Activated T-cell treated with anti-CD3 and anti-CD28 coated beads, Interleukin-2, amount 50 U/mL, for 24 hours (primary cell): ENCODE measurements around the gene ANO2.

Source experiments
- DNase-seq: peaks from one replicate; pipeline ENCODE4 v3.0.0-alpha.2; 2020
- H3K27ac Mint-ChIP-seq: 2 replicates; pipeline ENCODE4 v1.8.0; 2020; ENCODE audit warnings: mild to moderate bottlenecking, mixed read lengths
- H3K27me3 Mint-ChIP-seq: 2 replicates; pipeline ENCODE4 v1.8.0; 2020; ENCODE audit warnings: mixed read lengths
- H3K36me3 Mint-ChIP-seq: 2 replicates; pipeline ENCODE4 v1.8.0; 2020; ENCODE audit warnings: low read depth, mixed read lengths
- H3K4me1 Mint-ChIP-seq: 2 replicates; pipeline ENCODE4 v1.8.0; 2020; ENCODE audit warnings: low read depth, mixed read lengths
- H3K4me3 Mint-ChIP-seq: 2 replicates; pipeline ENCODE4 v1.8.0; 2020; ENCODE audit warnings: mild to moderate bottlenecking, moderate library complexity, mixed read lengths
- H3K9me3 Mint-ChIP-seq: 2 replicates; pipeline ENCODE4 v1.8.0; 2020; ENCODE audit warnings: mixed read lengths

ANO2 gene

DNA sequence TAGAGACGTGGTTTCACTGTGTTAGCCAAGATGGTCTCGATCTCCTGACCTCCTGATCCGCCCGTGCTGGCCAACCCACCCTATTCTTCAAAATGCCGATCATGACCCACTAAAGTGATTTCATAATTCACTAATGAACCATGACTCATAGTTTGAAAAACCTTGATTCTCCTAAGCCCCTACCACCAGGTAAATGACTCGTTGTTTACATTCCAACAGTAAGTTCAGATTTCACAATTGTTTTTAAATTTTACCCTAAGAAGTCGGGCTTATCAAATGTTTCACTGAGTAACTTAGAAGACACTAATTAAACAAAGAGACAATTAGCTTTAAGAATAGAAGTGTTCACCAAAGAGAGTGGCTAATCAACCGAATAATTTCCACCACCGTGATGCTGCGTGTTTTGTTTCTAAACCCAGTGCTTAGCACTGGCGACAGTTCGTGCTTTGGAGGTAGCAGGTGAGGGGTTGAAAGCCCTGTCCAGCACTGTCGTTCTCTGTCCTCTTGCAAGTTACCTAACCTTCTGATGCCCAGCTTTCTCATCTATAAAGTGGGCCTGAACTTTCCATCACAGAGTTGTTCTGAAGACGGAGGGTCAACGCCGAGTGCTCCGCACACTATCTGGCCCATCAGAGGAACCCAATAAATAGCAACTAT is 376.6 kb downstream of the ANO2 start:
- H3K9me3 Mint-ChIP-seq, result no peaks in the 10 kb centered on the region
- no peaks in the 10 kb centered on the region for H3K36me3 Mint-ChIP-seq
- H3K27ac Mint-ChIP-seq, result no peak overlapping the region

GRCh38 chr12:5567016-5567725 is 377.9 kb downstream of the ANO2 start:
- Mint-ChIP-seq H3K4me3 (no peak overlapping the region), H3K36me3 (no peaks in the 10 kb centered on the region), H3K27me3 (peaks cover 17% of the 10 kb centered on the region), H3K4me1 (no peaks in the 10 kb centered on the region), H3K27ac (no peak overlapping the region), H3K9me3 (no peaks in the 10 kb centered on the region)
- no peak for DNase-seq

More for the DNA sequence above, 376.6 kb downstream of the ANO2 start:
- Mint-ChIP-seq H3K4me1 (no peaks in the 10 kb centered on the region), H3K27me3 (peaks cover 18% of the 10 kb centered on the region), H3K4me3 (no peak overlapping the region)
- DNase-seq, result no peak

- H3K4me3 Mint-ChIP-seq, result no peak overlapping the region
- DNase-seq, result no peak
- H3K4me1 Mint-ChIP-seq, result no peaks in the 10 kb centered on the region
These were observed 379.0 kb downstream of the ANO2 start for GRCh38 chr12:5565933-5566599.

DNA sequence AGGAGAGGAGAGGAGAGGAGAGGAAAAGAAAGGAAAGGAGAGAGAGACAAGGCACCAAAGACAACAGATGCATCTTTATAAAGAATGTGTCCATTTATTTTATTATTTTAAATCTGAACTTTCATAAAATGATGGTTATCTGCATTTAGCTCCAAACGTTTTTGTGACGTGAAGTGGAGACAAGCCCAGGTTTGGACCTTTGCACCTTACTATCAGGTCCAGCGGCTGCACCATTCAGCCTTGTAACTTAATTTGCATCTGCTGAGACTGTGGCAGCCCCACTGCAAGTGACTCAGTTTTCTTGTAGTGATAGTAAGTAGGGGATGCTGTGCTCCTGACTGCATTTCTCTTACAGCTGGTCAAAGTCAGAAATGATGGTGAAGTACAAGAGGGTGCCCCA is 382.5 kb downstream of the ANO2 start:
- Mint-ChIP-seq H3K4me1 (no peaks in the 10 kb centered on the region), H3K27ac (no peak overlapping the region), H3K9me3 (no peaks in the 10 kb centered on the region), H3K27me3 (peaks cover 4% of the 10 kb centered on the region), H3K4me3 (no peak overlapping the region), H3K36me3 (no peaks in the 10 kb centered on the region)
- no peak for DNase-seq

More at GRCh38 chr12:5565933-5566599, 379.0 kb downstream of the ANO2 start:
- Mint-ChIP-seq H3K36me3 (no peaks in the 10 kb centered on the region), H3K27me3 (peaks cover 15% of the 10 kb centered on the region), H3K27ac (no peak overlapping the region), H3K9me3 (no peaks in the 10 kb centered on the region)

- no peaks in the 10 kb centered on the region for H3K36me3 Mint-ChIP-seq
- H3K27ac Mint-ChIP-seq, result no peak overlapping the region
- no peaks in the 10 kb centered on the region for H3K9me3 Mint-ChIP-seq
- DNase-seq, result no peak
- H3K4me3 Mint-ChIP-seq, result no peak overlapping the region
- peaks cover 2% of the 10 kb centered on the region for H3K27me3 Mint-ChIP-seq
- no peaks in the 10 kb centered on the region for H3K4me1 Mint-ChIP-seq
These were observed 383.2 kb downstream of the ANO2 start for GRCh38 chr12:5561846-5562245.

DNA sequence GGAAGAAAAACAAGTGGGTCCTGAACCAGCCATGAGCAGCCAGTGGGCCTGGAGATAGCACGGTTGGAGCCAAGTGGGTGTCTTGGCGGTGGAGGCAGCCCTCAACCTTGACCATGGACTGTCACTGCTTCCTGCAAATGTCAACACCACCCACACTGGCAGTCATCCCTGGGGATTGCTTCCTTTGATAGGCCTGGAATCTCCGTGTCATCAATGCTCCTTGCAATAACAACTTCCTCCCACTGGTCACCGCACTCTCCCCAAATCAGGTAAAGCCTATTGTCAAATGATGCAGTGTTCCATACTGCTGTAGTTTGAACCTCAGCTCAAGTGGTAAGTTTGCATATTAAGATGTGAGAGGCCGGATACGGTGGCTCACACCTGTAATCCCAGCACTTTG is 384.0 kb downstream of the ANO2 start:
- no peak overlapping the region for H3K27ac Mint-ChIP-seq
- no peak overlapping the region for H3K4me3 Mint-ChIP-seq
- peaks cover 8% of the 10 kb centered on the region for H3K27me3 Mint-ChIP-seq
- no peaks in the 10 kb centered on the region for H3K36me3 Mint-ChIP-seq
- DNase-seq, result no peak
- no peaks in the 10 kb centered on the region for H3K4me1 Mint-ChIP-seq
- H3K9me3 Mint-ChIP-seq, result no peaks in the 10 kb centered on the region

DNA sequence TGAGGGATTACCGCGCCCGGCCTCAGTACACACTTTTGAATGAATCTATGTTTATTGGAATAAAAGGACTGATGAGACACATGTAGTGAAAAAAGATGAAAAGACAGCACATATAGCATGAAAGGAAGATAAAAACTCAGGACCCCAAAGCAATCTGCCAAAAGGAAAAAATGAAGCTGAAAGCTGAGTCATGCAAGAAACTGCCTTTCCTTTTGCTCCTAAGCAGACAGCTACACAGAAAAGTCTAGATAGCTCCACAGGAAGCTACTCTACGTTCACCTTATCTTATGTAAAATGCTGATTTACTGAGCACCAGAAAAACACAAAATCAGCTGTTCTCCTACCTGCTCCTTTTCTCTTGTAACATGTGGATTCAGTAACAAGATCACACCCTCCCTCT is 384.8 kb downstream of the ANO2 start:
- no peak overlapping the region for H3K4me3 Mint-ChIP-seq
- no peaks in the 10 kb centered on the region for H3K36me3 Mint-ChIP-seq
- DNase-seq, result no peak
- no peak overlapping the region for H3K27ac Mint-ChIP-seq
- no peaks in the 10 kb centered on the region for H3K9me3 Mint-ChIP-seq
- H3K27me3 Mint-ChIP-seq, result peaks cover 9% of the 10 kb centered on the region
- H3K4me1 Mint-ChIP-seq, result no peaks in the 10 kb centered on the region

- Mint-ChIP-seq H3K27me3 (peaks cover 9% of the 10 kb centered on the region), H3K36me3 (no peaks in the 10 kb centered on the region), H3K4me3 (no peak overlapping the region), H3K4me1 (no peaks in the 10 kb centered on the region), H3K27ac (no peak overlapping the region), H3K9me3 (no peaks in the 10 kb centered on the region)
- no peak for DNase-seq
These were observed 387.2 kb downstream of the ANO2 start for GRCh38 chr12:5557906-5558305.

DNA sequence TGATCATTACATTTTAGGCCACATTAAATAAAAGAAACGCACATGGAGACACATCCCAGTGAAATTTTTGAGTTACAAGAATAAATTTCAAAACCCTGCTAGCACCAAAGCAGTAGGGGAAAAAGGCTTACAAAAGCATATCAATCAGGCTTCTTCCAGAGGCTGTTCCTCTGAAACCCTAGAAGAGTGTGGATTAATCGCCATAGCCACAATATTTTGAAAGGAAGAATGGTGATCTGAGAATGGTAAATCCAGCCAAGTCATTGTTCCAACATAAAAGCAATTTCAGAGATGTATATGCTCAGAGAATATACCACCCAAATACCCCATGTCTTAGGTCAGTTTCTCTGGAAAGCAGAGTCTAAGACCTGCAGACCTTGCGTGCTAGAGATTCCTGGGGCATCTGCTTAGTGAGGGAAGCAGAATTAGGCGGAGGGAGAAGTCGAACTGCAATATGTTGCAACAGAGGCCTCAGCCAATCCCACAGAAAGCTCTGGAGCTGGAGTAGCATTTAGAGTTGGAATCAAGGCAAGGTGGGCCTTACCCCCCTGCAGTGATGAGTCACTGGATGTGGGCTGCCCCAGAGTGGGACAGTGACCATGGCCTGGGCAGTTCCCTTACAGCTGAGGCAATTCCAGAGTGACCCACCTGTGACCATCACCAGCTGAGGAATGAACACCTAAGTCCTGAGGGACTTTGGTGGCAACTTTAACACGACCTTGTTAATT is 387.9 kb downstream of the ANO2 start:
- no peaks in the 10 kb centered on the region for H3K4me1 Mint-ChIP-seq

DNA sequence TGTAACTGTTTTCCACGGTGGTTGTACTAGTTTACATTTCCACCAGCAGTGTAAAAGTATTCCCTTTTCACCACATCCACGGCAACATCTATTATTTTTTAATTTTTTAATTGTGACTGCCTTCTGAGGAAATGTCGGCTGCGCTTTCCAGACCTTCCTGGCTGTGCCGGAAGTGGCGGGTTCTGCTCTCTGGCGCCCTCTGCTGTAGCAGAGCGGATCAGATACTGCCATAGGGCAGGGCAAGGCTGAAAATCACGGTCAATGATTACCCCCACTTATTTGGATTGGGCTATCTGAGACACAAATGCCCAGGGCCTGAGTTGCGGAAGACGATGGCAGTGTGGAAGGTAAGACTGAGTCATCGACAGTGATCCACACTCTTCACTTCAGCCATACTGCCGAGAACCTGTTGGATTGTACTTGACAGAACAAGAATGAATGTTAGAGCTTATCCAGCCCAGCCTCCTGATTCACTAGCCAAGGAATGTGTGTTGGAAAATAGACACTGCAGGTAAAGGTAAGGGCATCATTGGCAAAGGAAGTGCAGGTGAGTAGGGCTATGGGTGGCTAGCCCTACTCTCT is 388.9 kb downstream of the ANO2 start:
- H3K27ac Mint-ChIP-seq, result no peak overlapping the region
- no peak for DNase-seq
- no peak overlapping the region for H3K4me3 Mint-ChIP-seq
- no peaks in the 10 kb centered on the region for H3K4me1 Mint-ChIP-seq
- no peaks in the 10 kb centered on the region for H3K9me3 Mint-ChIP-seq
- peaks cover 9% of the 10 kb centered on the region for H3K27me3 Mint-ChIP-seq
- no peaks in the 10 kb centered on the region for H3K36me3 Mint-ChIP-seq

More for the DNA sequence above, 387.9 kb downstream of the ANO2 start:
- H3K9me3 Mint-ChIP-seq, result no peaks in the 10 kb centered on the region
- H3K27me3 Mint-ChIP-seq, result peaks cover 9% of the 10 kb centered on the region
- no peak overlapping the region for H3K4me3 Mint-ChIP-seq
- no peak for DNase-seq
- no peaks in the 10 kb centered on the region for H3K36me3 Mint-ChIP-seq
- H3K27ac Mint-ChIP-seq, result no peak overlapping the region

- Mint-ChIP-seq H3K36me3 (no peaks in the 10 kb centered on the region), H3K27ac (no peak overlapping the region), H3K4me1 (no peaks in the 10 kb centered on the region), H3K9me3 (no peaks in the 10 kb centered on the region), H3K27me3 (peaks cover 19% of the 10 kb centered on the region), H3K4me3 (no peak overlapping the region)
- DNase-seq, result no peak
These were observed 390.3 kb downstream of the ANO2 start for GRCh38 chr12:5554711-5555110.

DNA sequence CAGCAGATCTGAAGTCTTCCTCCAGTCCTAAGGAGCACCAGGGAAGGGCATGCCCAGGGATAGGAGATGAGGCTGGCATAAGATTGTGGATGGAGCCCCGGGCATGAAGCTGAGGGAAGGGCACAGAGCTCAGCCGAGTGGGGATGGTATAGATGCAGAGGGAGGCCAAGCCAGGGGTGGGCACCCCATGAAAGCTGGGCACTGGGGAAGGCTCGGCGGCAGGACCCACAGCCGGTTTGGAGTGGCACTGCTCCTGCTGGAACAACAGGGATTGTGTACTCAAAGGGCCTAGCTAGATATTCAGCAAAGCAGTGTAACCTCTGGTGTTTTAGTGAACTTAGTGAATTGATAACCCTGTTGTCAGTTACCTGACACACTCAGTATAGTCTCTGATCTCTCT is 396.0 kb downstream of the ANO2 start:
- no peak for DNase-seq
- peaks cover 29% of the 10 kb centered on the region for H3K27me3 Mint-ChIP-seq
- H3K27ac Mint-ChIP-seq, result no peak overlapping the region
- no peaks in the 10 kb centered on the region for H3K4me1 Mint-ChIP-seq
- H3K36me3 Mint-ChIP-seq, result no peaks in the 10 kb centered on the region
- peaks cover 9% of the 10 kb centered on the region for H3K9me3 Mint-ChIP-seq
- no peak overlapping the region for H3K4me3 Mint-ChIP-seq

DNA sequence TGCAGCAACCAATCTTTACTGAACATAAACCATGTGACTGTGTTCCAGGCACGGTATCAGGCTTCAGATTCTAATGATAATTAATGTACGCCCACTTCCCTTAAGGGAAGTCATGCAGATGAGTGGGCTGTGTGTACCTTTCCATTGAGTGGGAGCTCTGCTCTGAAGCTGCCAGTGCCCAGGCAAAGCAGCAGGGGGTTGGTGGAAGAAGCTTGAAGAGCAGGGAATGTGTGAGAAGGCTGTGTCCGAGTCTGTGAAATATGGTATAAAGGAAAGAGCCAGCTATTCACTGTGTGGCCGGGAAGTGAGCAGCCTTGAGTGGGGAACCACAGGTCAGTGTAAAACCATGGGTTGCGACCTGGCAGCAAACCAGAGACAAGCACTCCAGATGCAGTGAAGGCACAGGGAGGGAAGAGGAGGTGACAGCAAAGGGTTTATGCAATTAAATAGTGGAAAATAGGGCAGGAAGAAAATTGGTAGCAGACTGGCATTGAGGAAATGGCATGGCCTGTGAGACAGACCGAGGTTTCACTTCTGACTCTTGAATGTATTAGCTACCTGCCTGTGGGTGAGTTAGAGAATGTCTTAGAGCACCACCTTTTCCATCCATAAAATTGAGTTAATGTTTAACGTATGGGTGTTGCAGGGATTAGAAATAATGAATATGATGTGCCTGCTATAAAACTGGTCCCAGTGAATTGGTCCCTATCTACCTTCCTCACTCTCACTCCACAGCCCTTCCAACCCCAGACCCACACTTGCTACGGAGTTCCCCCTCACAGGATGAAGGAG is 396.7 kb downstream of the ANO2 start:
- no peaks in the 10 kb centered on the region for H3K4me1 Mint-ChIP-seq
- H3K27ac Mint-ChIP-seq, result no peak overlapping the region
- peaks cover 29% of the 10 kb centered on the region for H3K27me3 Mint-ChIP-seq
- DNase-seq, result no peak
- peaks cover 14% of the 10 kb centered on the region for H3K9me3 Mint-ChIP-seq
- H3K4me3 Mint-ChIP-seq, result no peak overlapping the region
- no peaks in the 10 kb centered on the region for H3K36me3 Mint-ChIP-seq

GRCh38 chr12:5546616-5547015 is 398.4 kb downstream of the ANO2 start:
- Mint-ChIP-seq H3K4me1 (no peaks in the 10 kb centered on the region), H3K4me3 (no peak overlapping the region), H3K9me3 (peaks cover 14% of the 10 kb centered on the region), H3K27me3 (peaks cover 29% of the 10 kb centered on the region), H3K36me3 (no peaks in the 10 kb centered on the region), H3K27ac (no peak overlapping the region)
- no peak for DNase-seq
